Stomach (tissue), 9 donors: ENCODE measurements around the gene IFT22. TPM values are rescaled to one million over a fixed set of nuclear protein-coding genes. Genes with fewer than 3 reads are reported as not detected.
"Not testable (repeated sequence)": the region's sequence is repeated elsewhere in the genome, so short reads cannot be mapped to it uniquely, and the experiment has no call there.

ENCODE experiments used
- DNase-seq, 2 donors: peaks; one replicate each; pipeline versions ENCODE4 v3.0.0 to v3.0.0-alpha.2; 2013 to 2019
- H3K27ac ChIP-seq, 5 donors: fragments of 200-600 bp in 4 of 5; sonication (generic) in 4 of 5; one replicate each; pipeline ENCODE4 v1.5.1; 2013 to 2019; ENCODE audit warnings: mild to moderate bottlenecking in 1 of 5, moderate library complexity in 1 of 5
- H3K27me3 ChIP-seq, 3 donors: fragments of 200-600 bp; sonication (generic); one replicate each; pipeline ENCODE4 v1.5.1; 2017 to 2019; ENCODE audit warnings: mixed run types in 1 of 3
- H3K36me3 ChIP-seq, 4 donors: fragments of 200-600 bp; sonication (generic); 1 replicate in 3 of 4; 2 replicates in 1 of 4; pipeline ENCODE4 v1.5.1; 2016 to 2019
- H3K4me1 ChIP-seq, 4 donors: fragments of 200-600 bp; sonication (generic); one replicate each; pipeline ENCODE4 v1.5.1; 2016 to 2019
- H3K4me3 ChIP-seq, 4 donors: fragments of 200-600 bp; sonication (generic) in 3 of 4; one replicate each; pipeline ENCODE4 v1.5.1; 2016 to 2019; ENCODE audit warnings: mild to moderate bottlenecking in 1 of 4
- H3K9me3 ChIP-seq, 4 donors: fragments of 200-600 bp; sonication (generic); one replicate each; pipeline ENCODE4 v1.5.1; 2016 to 2019
- EP300 ChIP-seq: sonication (generic); formaldehyde crosslinking; IDR thresholded peaks from one replicate; pipeline ENCODE4 v1.6.1; 2017; ENCODE audit warnings: antibody characterized with exemption
- POLR2A ChIP-seq, 4 donors: fragments of 450-650 bp; IDR thresholded peaks; one replicate each; pipeline ENCODE4 v1.6.1; 2016; ENCODE audit warnings: antibody characterized with exemption in 4 of 4, control low read depth in 2 of 4, mild to moderate bottlenecking in 1 of 4, moderate library complexity in 1 of 4
- POLR2AphosphoS5 ChIP-seq, 3 donors: sonication (generic); formaldehyde crosslinking; IDR thresholded peaks; one replicate each; pipeline ENCODE4 v1.6.1; 2016; ENCODE audit warnings: antibody characterized with exemption in 3 of 3
- WGBS, 5 donors: extraction: QIAGEN DNeasy Blood & Tissue Kit in 3 of 5; methylation state at CpG; one replicate each; pipeline versions ENCODE4 v1.1.5 to v1.1.7; 2013 to 2018; 5-methylcytosine and 5-hydroxymethylcytosine counted together
- intact Hi-C: fragments of 100-400 bp; cut with DNase I; formaldehyde crosslinking; loops from one replicate; pipeline ENCODE4 v1.15.1; 2023; ENCODE audit warnings: low total_unique reads
- polyA plus RNA-seq, 3 donors: library from polyadenylated mRNA; stranded (reverse); fragments of 200-250 nt; gene quantifications; one replicate each; pipeline ENCODE4 v1.2.3, GENCODE V29; 2013
- total RNA-seq, 5 donors: library from RNA; depleted of rRNA; stranded (reverse); fragments of >200 nt; gene quantifications; one replicate each; pipeline versions ENCODE4 v1.1.0 to v1.2.3, GENCODE V29; 2014 to 2016
- TF ChIP-seq, protein P1 (sequence below), 7 experiments: fragments of 450-650 bp in 4 of 7; fragments of 200-600 bp in 3 of 7; sonication (generic) in 3 of 7; IDR thresholded peaks; one replicate each; pipeline ENCODE4 v1.5.1; 2016 to 2019; ENCODE audit warnings: antibody characterized with exemption in 7 of 7, control low read depth in 2 of 7, mild to moderate bottlenecking in 1 of 7
- donor health status: healthy with polysubstance abuse.
- donor health status: Bipolar disorder and iron deficiency.
- donor health status: healthy.

IFT22 gene
- total and polyA plus RNA-seq, 8 donors = 4.6 to 36.4 (median 17.9) TPM

DNA sequence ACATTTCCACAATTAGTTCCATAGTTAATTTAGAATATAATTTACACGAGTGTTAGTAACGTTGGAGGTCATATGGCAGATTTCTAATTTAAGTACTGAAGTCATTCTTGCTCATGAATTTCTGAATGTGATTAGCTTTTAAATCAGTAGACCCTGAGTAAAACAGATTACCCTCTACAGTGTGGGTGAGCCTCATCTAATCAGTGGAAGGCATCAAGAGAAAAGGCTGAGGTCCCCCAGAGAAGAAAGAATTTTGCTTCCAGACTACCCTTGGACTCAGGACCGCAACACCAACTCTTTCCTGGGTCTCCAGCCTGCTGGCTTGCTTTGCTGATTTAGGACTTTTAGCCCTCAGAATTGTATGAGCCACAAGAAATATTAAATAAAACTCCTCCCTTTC, 33.2 kb downstream of the IFT22 start:
- Histone ChIP-seq H3K27me3 (peaks cover 0 to 45% (median 18%) of the 10 kb centered on the region in 3 donors), H3K4me1 (no peaks in the 10 kb centered on the region), H3K9me3 (no peaks in the 10 kb centered on the region), H3K36me3 (no peaks in the 10 kb centered on the region), H3K4me3 (no peak overlapping the region), H3K27ac (no peak overlapping the region)
- intact Hi-C loops = no loop called here
- DNase-seq = no peak
- WGBS, 5 donors = 87 to 94% (median 92%) methylated on average over 3 of the region's 3 CpGs
- TF ChIP-seq POLR2AphosphoS5 (IDR thresholded peaks at IDR 0.05) = no peak
- TF ChIP-seq EP300 = no peak
- TF ChIP-seq, protein P1, sequence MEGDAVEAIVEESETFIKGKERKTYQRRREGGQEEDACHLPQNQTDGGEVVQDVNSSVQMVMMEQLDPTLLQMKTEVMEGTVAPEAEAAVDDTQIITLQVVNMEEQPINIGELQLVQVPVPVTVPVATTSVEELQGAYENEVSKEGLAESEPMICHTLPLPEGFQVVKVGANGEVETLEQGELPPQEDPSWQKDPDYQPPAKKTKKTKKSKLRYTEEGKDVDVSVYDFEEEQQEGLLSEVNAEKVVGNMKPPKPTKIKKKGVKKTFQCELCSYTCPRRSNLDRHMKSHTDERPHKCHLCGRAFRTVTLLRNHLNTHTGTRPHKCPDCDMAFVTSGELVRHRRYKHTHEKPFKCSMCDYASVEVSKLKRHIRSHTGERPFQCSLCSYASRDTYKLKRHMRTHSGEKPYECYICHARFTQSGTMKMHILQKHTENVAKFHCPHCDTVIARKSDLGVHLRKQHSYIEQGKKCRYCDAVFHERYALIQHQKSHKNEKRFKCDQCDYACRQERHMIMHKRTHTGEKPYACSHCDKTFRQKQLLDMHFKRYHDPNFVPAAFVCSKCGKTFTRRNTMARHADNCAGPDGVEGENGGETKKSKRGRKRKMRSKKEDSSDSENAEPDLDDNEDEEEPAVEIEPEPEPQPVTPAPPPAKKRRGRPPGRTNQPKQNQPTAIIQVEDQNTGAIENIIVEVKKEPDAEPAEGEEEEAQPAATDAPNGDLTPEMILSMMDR (IDR thresholded peaks at IDR 0.05) = no peak
- TF ChIP-seq POLR2A (IDR thresholded peaks at IDR 0.05) = no peak

DNA sequence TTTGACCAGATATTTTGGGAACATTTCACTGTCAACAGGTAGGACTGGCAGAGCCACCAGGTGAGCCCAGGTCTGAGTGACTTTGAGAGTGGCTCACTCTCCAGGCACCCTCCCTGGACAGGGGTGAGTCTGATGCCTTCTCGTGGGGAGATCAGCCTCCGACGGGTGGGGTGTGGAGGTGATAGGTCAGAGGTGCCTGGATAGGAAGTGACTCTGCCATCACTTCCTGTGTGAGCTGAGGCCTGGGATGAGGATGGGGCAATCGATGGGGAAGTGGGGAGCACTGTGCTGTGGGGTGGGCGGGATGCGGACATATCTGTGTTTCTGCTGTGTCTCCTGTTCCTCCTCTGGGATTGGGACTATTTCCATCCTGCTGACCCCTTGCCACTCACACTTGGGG, 34.6 kb downstream of the IFT22 start:
- H3K9me3 ChIP-seq = no peaks in the 10 kb centered on the region
- H3K27ac ChIP-seq = no peak overlapping the region

DNA sequence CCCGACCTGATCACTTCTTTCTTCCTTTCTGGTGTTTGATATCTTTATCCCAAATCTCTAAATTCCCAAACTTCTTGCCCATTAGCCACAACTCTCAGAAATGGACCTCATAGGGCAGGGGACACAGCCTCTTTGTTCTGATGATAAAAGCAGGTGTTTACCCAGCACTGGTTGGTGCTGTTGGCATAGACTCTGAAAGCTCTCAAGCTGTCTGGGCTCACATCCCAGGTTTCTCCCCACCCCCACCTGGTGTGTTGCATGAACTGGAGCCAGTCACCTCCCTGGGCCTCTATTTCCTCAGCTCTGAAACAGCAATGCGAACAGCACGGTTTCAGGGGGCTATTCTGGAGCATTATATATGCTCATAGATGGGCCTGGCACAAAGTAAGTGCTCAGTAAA, 35.7 kb downstream of the IFT22 start:
- peaks cover 0 to 23% (median 3%) of the 10 kb centered on the region in 3 donors for H3K27me3 ChIP-seq
- DNase-seq = peak in 1 of 2 donors; percentile 81
- H3K4me3 ChIP-seq, H3K9me3 ChIP-seq, H3K27ac ChIP-seq, H3K4me1 ChIP-seq, intact Hi-C loops, H3K36me3 ChIP-seq: not testable (repeated sequence)
- 33 to 44% (median 42%) methylated on average over 3 of the region's 3 CpGs for WGBS, 5 donors

More for the DNA sequence above, 34.6 kb downstream of the IFT22 start:
- 56 to 84% (median 73%) methylated on average over 6 of the region's 6 CpGs for WGBS, 5 donors
- no peaks in the 10 kb centered on the region for H3K36me3 ChIP-seq
- no peak overlapping the region for H3K4me3 ChIP-seq
- no peak for DNase-seq
- intact Hi-C loops = no loop called here
- TF ChIP-seq, protein P1 (IDR thresholded peaks at IDR 0.05) = no peak
- TF ChIP-seq POLR2A (IDR thresholded peaks at IDR 0.05) (no peak), EP300 (no peak), POLR2AphosphoS5 (IDR thresholded peaks at IDR 0.05) (no peak)
- H3K4me1 ChIP-seq = peaks cover 0 to 5% (median 5%) of the 10 kb centered on the region in 4 donors
- H3K27me3 ChIP-seq = peaks cover 0 to 31% (median 9%) of the 10 kb centered on the region in 3 donors

DNA sequence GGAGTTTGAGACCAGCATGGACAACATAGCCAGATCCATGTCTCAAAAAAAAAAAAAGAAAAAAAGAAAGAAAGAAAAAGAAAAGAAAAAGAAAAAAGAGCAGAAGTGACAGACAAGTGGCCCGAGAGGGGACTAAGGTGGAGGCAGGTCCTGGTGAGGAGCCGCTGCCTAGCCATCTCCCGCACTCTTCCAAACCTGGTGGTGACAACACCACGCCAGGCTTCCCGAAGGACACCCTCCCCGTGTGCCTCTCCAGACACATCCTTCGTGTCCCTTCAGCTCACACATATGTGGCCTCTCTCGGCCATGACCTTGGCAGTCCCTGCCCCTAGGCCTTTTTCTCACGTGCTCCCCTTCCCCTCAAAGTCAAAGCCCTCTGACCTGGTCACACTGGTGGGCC, 36.4 kb downstream of the IFT22 start:
- WGBS, 5 donors = 74 to 84% (median 84%) methylated on average over 9 of the region's 9 CpGs
- Histone ChIP-seq H3K27ac (no peak overlapping the region), H3K36me3 (no peaks in the 10 kb centered on the region), H3K4me1 (peaks cover 0 to 5% (median 5%) of the 10 kb centered on the region in 4 donors), H3K9me3 (no peaks in the 10 kb centered on the region), H3K27me3 (peaks cover 0 to 17% (median 0%) of the 10 kb centered on the region in 3 donors), H3K4me3 (no peak overlapping the region)
- DNase-seq = no peak
- no peak for TF ChIP-seq POLR2AphosphoS5 (IDR thresholded peaks at IDR 0.05)
- TF ChIP-seq, protein P1 (IDR thresholded peaks at IDR 0.05) = no peak
- TF ChIP-seq POLR2A (IDR thresholded peaks at IDR 0.05) = no peak
- TF ChIP-seq EP300 = no peak
- intact Hi-C loops = no loop called here

DNA sequence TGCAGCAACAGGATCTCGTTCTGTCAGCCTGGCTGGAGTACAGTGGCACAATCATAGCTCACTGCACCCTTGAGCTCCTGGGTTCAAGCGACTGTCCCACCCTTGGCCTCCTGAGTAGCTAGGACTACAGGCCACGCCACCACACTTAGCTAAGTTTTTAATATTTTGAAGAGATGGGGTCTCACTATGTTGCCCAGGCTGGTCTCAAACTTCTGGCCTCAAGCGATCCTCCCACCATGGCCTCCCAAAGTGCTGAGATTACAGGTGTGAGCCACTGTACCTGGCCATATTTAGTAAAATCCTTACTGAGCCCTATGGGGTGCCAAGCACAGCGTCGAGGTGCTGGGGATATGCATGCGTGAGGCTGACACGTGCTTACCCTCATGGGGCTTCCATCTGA, 40.7 kb downstream of the IFT22 start:
- intact Hi-C loops = loop anchor here (5.0 kb wide), 1 partner anchor 139 kb away; no protein-coding TSS in a partner anchor
- H3K27me3 ChIP-seq = peaks cover 0 to 38% (median 4%) of the 10 kb centered on the region in 3 donors
- DNase-seq, H3K36me3 ChIP-seq, H3K27ac ChIP-seq, H3K4me1 ChIP-seq, H3K9me3 ChIP-seq, H3K4me3 ChIP-seq: not testable (repeated sequence)
- 86 to 92% (median 90%) methylated on average over 8 of the region's 8 CpGs for WGBS, 5 donors
